Stimulated activated CD4-positive, alpha-beta T cell treated with anti-CD3 and anti-CD28 coated beads, Interleukin-12 subunit alpha, Interleukin-12 subunit beta, amount 100 ng/mL, for 48 hours (primary cell): ENCODE data around the gene TMEM150A.
"Not testable (repeated sequence)": the region's sequence is repeated elsewhere in the genome, so short reads cannot be mapped to it uniquely, and the experiment has no call there.

ENCODE experiments used
- DNase-seq, 3 donors: peaks; one replicate each; pipeline ENCODE4 v3.0.0-alpha.2; 2020; ENCODE audit warnings: low read depth in 2 of 3, low spot score in 1 of 3

Gene TMEM150A

GRCh38 chr2:85595301-85596025 lies 7.0 kb downstream of the TMEM150A start, which contains the start of gene RNF181:
TSS of gene RNF181 (plus strand) at chr2:85595745. CDS start at chr2:85595764, 19 bp downstream.
- peak; percentile 84 to 86 (median 85) for DNase-seq

GRCh38 chr2:85594715-85595300 lies 7.7 kb downstream of the TMEM150A start:
- no peak for DNase-seq

- no peak for DNase-seq
Measured at GRCh38 chr2:85593023-85593422, 9.5 kb downstream of the TMEM150A start.

- DNase-seq: not testable (repeated sequence)
Measured at GRCh38 chr2:85592299-85592698, 10.2 kb downstream of the TMEM150A start.

- DNase-seq: no peak
Measured at GRCh38 chr2:85591563-85591962, 10.9 kb downstream of the TMEM150A start.

GRCh38 chr2:85590950-85591349 lies 11.5 kb downstream of the TMEM150A start:
- no peak for DNase-seq

GRCh38 chr2:85589982-85590791 lies 12.3 kb downstream of the TMEM150A start:
- no peak for DNase-seq

- DNase-seq: no peak
Measured at GRCh38 chr2:85589181-85589580, 13.3 kb downstream of the TMEM150A start.

GRCh38 chr2:85588645-85589044 lies 13.9 kb downstream of the TMEM150A start:
- DNase-seq: no peak

GRCh38 chr2:85588236-85588635 lies 14.3 kb downstream of the TMEM150A start:
- DNase-seq: no peak

- no peak for DNase-seq
Measured at GRCh38 chr2:85585781-85586105, 16.8 kb downstream of the TMEM150A start.

- no peak for DNase-seq
Measured at GRCh38 chr2:85584857-85585780, 17.4 kb downstream of the TMEM150A start.

GRCh38 chr2:85584354-85584856 lies 18.1 kb downstream of the TMEM150A start, which contains the start of gene VAMP5:
TSS of gene VAMP5 (plus strand) at chr2:85584431. CDS start at chr2:85584491, 60 bp downstream.
- no peak for DNase-seq

GRCh38 chr2:85583667-85584353 lies 18.7 kb downstream of the TMEM150A start:
- DNase-seq: no peak

GRCh38 chr2:85582492-85582891 lies 20.0 kb downstream of the TMEM150A start:
- DNase-seq: no peak

- no peak for DNase-seq
Measured at GRCh38 chr2:85580206-85580605, 22.3 kb downstream of the TMEM150A start.

GRCh38 chr2:85579266-85579935 lies 23.1 kb downstream of the TMEM150A start:
- no peak for DNase-seq

GRCh38 chr2:85578243-85579180 lies 24.0 kb downstream of the TMEM150A start:
- no peak for DNase-seq
